HL-60 (cell line): ENCODE data around the gene ENPP3.

Experiments used
- GABPA ChIP-seq: IDR thresholded peaks from 2 replicates; pipeline ENCODE4 v1.6.1; 2012; ENCODE audit warnings: low read depth
- POLR2AphosphoS5 ChIP-seq: IDR thresholded peaks from 2 replicates; pipeline ENCODE4 v1.6.1; 2012; ENCODE audit warnings: low read depth
- TF ChIP-seq, protein P1 (sequence below): IDR thresholded peaks from one replicate; pipeline ENCODE4 v1.5.1; 2011; ENCODE audit warnings: low read length, control low read depth, inconsistent platforms; ENCODE audit not compliant: insufficient read depth
- TF ChIP-seq, protein P2 (sequence below): IDR thresholded peaks from 2 replicates; pipeline ENCODE4 v1.6.1; 2012; ENCODE audit warnings: low read depth; ENCODE audit not compliant: insufficient replicate concordance

GRCh38 chr6:131791476-131791875, 154.4 kb downstream of the ENPP3 start:
- TF ChIP-seq, protein P1, sequence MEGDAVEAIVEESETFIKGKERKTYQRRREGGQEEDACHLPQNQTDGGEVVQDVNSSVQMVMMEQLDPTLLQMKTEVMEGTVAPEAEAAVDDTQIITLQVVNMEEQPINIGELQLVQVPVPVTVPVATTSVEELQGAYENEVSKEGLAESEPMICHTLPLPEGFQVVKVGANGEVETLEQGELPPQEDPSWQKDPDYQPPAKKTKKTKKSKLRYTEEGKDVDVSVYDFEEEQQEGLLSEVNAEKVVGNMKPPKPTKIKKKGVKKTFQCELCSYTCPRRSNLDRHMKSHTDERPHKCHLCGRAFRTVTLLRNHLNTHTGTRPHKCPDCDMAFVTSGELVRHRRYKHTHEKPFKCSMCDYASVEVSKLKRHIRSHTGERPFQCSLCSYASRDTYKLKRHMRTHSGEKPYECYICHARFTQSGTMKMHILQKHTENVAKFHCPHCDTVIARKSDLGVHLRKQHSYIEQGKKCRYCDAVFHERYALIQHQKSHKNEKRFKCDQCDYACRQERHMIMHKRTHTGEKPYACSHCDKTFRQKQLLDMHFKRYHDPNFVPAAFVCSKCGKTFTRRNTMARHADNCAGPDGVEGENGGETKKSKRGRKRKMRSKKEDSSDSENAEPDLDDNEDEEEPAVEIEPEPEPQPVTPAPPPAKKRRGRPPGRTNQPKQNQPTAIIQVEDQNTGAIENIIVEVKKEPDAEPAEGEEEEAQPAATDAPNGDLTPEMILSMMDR: no peak
- TF ChIP-seq, protein P2, sequence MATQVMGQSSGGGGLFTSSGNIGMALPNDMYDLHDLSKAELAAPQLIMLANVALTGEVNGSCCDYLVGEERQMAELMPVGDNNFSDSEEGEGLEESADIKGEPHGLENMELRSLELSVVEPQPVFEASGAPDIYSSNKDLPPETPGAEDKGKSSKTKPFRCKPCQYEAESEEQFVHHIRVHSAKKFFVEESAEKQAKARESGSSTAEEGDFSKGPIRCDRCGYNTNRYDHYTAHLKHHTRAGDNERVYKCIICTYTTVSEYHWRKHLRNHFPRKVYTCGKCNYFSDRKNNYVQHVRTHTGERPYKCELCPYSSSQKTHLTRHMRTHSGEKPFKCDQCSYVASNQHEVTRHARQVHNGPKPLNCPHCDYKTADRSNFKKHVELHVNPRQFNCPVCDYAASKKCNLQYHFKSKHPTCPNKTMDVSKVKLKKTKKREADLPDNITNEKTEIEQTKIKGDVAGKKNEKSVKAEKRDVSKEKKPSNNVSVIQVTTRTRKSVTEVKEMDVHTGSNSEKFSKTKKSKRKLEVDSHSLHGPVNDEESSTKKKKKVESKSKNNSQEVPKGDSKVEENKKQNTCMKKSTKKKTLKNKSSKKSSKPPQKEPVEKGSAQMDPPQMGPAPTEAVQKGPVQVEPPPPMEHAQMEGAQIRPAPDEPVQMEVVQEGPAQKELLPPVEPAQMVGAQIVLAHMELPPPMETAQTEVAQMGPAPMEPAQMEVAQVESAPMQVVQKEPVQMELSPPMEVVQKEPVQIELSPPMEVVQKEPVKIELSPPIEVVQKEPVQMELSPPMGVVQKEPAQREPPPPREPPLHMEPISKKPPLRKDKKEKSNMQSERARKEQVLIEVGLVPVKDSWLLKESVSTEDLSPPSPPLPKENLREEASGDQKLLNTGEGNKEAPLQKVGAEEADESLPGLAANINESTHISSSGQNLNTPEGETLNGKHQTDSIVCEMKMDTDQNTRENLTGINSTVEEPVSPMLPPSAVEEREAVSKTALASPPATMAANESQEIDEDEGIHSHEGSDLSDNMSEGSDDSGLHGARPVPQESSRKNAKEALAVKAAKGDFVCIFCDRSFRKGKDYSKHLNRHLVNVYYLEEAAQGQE: no peak
- TF ChIP-seq POLR2AphosphoS5 (no peak), GABPA (no peak)
